Colonic mucosa (tissue), 4 donors: ENCODE measurements around the gene NRIP2. TPM values are rescaled to one million over a fixed set of nuclear protein-coding genes. Genes with fewer than 3 reads are reported as not detected.

Experiments
- DNase-seq: peaks from one replicate; pipeline ENCODE4 v3.0.0-alpha.2; 2020
- H3K27ac ChIP-seq: fragments of 200-600 bp; one replicate; pipeline ENCODE4 v1.8.0; 2021
- H3K27me3 ChIP-seq: fragments of 200-600 bp; one replicate; pipeline ENCODE4 v1.8.0; 2021
- H3K36me3 ChIP-seq: fragments of 200-600 bp; one replicate; pipeline ENCODE4 v1.8.0; 2021
- H3K4me1 ChIP-seq: fragments of 200-600 bp; one replicate; pipeline ENCODE4 v1.8.0; 2021; ENCODE audit warnings: mild to moderate bottlenecking
- H3K4me3 ChIP-seq: fragments of 200-600 bp; one replicate; pipeline ENCODE4 v1.8.0; 2021
- H3K9ac ChIP-seq, 2 donors: one replicate each; pipeline ENCODE4 v1.7.0; 2013; ENCODE audit warnings: control low read depth in 2 of 2, low read depth in 2 of 2, low read length in 2 of 2
- H3K9me3 ChIP-seq: fragments of 200-600 bp; one replicate; pipeline ENCODE4 v1.8.0; 2021
- CTCF ChIP-seq: fragments of 200-600 bp; IDR thresholded peaks from one replicate; pipeline ENCODE4 v1.8.0; 2022; ENCODE audit warnings: antibody characterized with exemption, mild to moderate bottlenecking
- intact Hi-C: fragments of 100-400 bp; cut with DNase I; formaldehyde crosslinking; loops from one replicate; pipeline ENCODE4 v1.14.1; 2022
- total RNA-seq, 2 donors: library from RNA; stranded (reverse); fragmentation: NEBNext Ultra II Directional in 1 of 2; extraction: Animal tissue kit (Norgen Biotek cat#: 25700) in 1 of 2; gene quantifications; one replicate each; pipeline ENCODE4 v1.2.1, GENCODE V29; 2021
- donor health status: healthy.
- donor health status: DM: no; HTN: no; CAD: no.
- donor health status: DM: no; HTN: no; CAD: no.

NRIP2 gene
- total RNA-seq, 2 donors from 2014 or later: 0.49 to 0.77 TPM

GRCh38 chr12:2855546-2855945 is 20.7 kb upstream of the NRIP2 start:
- H3K36me3 ChIP-seq: no peaks in the 10 kb centered on the region
- no peak overlapping the region for H3K4me3 ChIP-seq
- intact Hi-C loops: loop anchor here (10.0 kb wide), 1 partner anchor 179 kb away; no protein-coding TSS in a partner anchor
- H3K9ac ChIP-seq: peak overlapping the region in 1 of 2 donors; percentile 28
- no peak for TF ChIP-seq CTCF
- DNase-seq: no peak
- H3K9me3 ChIP-seq: no peaks in the 10 kb centered on the region
- no peak overlapping the region for H3K27ac ChIP-seq
- no peaks in the 10 kb centered on the region for H3K27me3 ChIP-seq
- H3K4me1 ChIP-seq: no peaks in the 10 kb centered on the region

- H3K36me3 ChIP-seq: no peaks in the 10 kb centered on the region
- no peaks in the 10 kb centered on the region for H3K27me3 ChIP-seq
- no peak overlapping the region for H3K4me3 ChIP-seq
- no peak overlapping the region for H3K27ac ChIP-seq
- intact Hi-C loops: loop anchor here (10.0 kb wide), 1 partner anchor 180 kb away; no protein-coding TSS in a partner anchor
- peak overlapping the region in 1 of 2 donors; percentile 12 for H3K9ac ChIP-seq
- no peaks in the 10 kb centered on the region for H3K9me3 ChIP-seq
- H3K4me1 ChIP-seq: no peaks in the 10 kb centered on the region
- no peak for TF ChIP-seq CTCF
- DNase-seq: peak; percentile 87
These were observed 20.0 kb upstream of the NRIP2 start for GRCh38 chr12:2854669-2855453.

GRCh38 chr12:2853626-2854025 is 18.8 kb upstream of the NRIP2 start:
- intact Hi-C loops: loop anchor here (10.0 kb wide), 1 partner anchor 181 kb away; no protein-coding TSS in a partner anchor
- Histone ChIP-seq H3K27me3 (no peaks in the 10 kb centered on the region), H3K4me3 (no peak overlapping the region), H3K9me3 (no peaks in the 10 kb centered on the region), H3K36me3 (no peaks in the 10 kb centered on the region), H3K27ac (no peak overlapping the region), H3K9ac (no peak overlapping the region), H3K4me1 (no peaks in the 10 kb centered on the region)
- peak; percentile 76 for DNase-seq
- peak; percentile 82 for TF ChIP-seq CTCF

- Histone ChIP-seq H3K4me3 (no peak overlapping the region), H3K9me3 (no peaks in the 10 kb centered on the region), H3K9ac (no peak overlapping the region), H3K27me3 (no peaks in the 10 kb centered on the region), H3K27ac (no peak overlapping the region), H3K36me3 (no peaks in the 10 kb centered on the region), H3K4me1 (no peaks in the 10 kb centered on the region)
- intact Hi-C loops: loop anchor here (10.0 kb wide), 1 partner anchor 183 kb away; no protein-coding TSS in a partner anchor
- no peak for TF ChIP-seq CTCF
- no peak for DNase-seq
These were observed 17.1 kb upstream of the NRIP2 start for GRCh38 chr12:2851931-2852330.

GRCh38 chr12:2845280-2845679 is 10.4 kb upstream of the NRIP2 start:
- Histone ChIP-seq H3K9ac (no peak overlapping the region), H3K27me3 (no peaks in the 10 kb centered on the region), H3K4me1 (no peaks in the 10 kb centered on the region), H3K36me3 (no peaks in the 10 kb centered on the region), H3K27ac (no peak overlapping the region), H3K9me3 (no peaks in the 10 kb centered on the region), H3K4me3 (no peak overlapping the region)
- intact Hi-C loops: no loop called here
- TF ChIP-seq CTCF: no peak
- DNase-seq: no peak
